CD4-positive, CD25-positive, alpha-beta regulatory T cell (primary cell): ENCODE results near the gene TDRD12. TPM values are rescaled to one million over a fixed set of nuclear protein-coding genes. Genes with fewer than 3 reads are reported as not detected.

Source experiments
- ATAC-seq, 2 donors: fragments of 150-1000 bp; cut with Tn5 transposase; one replicate each; pipeline ENCODE4 v1.10.0; 2021; ENCODE audit warnings: low read depth in 2 of 2, moderate number of reproducible peaks in 2 of 2, moderate library complexity in 1 of 2
- DNase-seq, 3 donors: peaks; one replicate each; pipeline versions ENCODE4 v3.0.0 to v3.0.0-alpha.2; 2012 to 2022; ENCODE audit warnings: mixed read lengths in 1 of 3
- H3K27ac ChIP-seq: one replicate; pipeline ENCODE4 v1.7.0; 2013; ENCODE audit warnings: mild to moderate bottlenecking, low read length; ENCODE audit not compliant: insufficient read depth, poor library complexity, severe bottlenecking
- H3K27me3 ChIP-seq: one replicate; pipeline ENCODE4 v1.7.0; 2013; ENCODE audit warnings: low read length; ENCODE audit not compliant: control insufficient read depth, insufficient read depth
- H3K36me3 ChIP-seq: one replicate; pipeline ENCODE4 v1.7.0; 2013; ENCODE audit warnings: mild to moderate bottlenecking, low read length, moderate library complexity; ENCODE audit not compliant: control insufficient read depth, insufficient read depth
- H3K4me1 ChIP-seq: 2 replicates; pipeline ENCODE4 v1.7.0; 2013; ENCODE audit warnings: mild to moderate bottlenecking, low read length; ENCODE audit not compliant: insufficient read depth, control insufficient read depth, poor library complexity, severe bottlenecking
- H3K4me3 ChIP-seq: one replicate; pipeline ENCODE4 v1.7.0; 2013; ENCODE audit warnings: low read depth, mild to moderate bottlenecking, low read length, moderate library complexity
- H3K9me3 ChIP-seq, 2 experiments: 1 replicate in 1 of 2; 2 replicates in 1 of 2; pipeline ENCODE4 v1.7.0; 2013; ENCODE audit warnings: low read length in 2 of 2, mild to moderate bottlenecking in 1 of 2, moderate library complexity in 1 of 2; ENCODE audit not compliant: control insufficient read depth in 2 of 2
- H3K27ac Mint-ChIP-seq, 3 donors: one replicate each; pipeline ENCODE4 v1.8.0; 2020 to 2022; ENCODE audit warnings: mild to moderate bottlenecking in 3 of 3, mixed read lengths in 3 of 3, moderate library complexity in 2 of 3
- H3K27me3 Mint-ChIP-seq: one replicate; pipeline ENCODE4 v1.8.0; 2022; ENCODE audit warnings: mild to moderate bottlenecking, mixed read lengths
- H3K36me3 Mint-ChIP-seq: one replicate; pipeline ENCODE4 v1.8.0; 2020; ENCODE audit warnings: mixed read lengths
- H3K4me1 Mint-ChIP-seq, 4 donors: one replicate each; pipeline ENCODE4 v1.8.0; 2020 to 2022; ENCODE audit warnings: mixed read lengths in 4 of 4, mild to moderate bottlenecking in 1 of 4
- H3K4me3 Mint-ChIP-seq, 4 donors: one replicate each; pipeline ENCODE4 v1.8.0; 2020 to 2022; ENCODE audit warnings: mild to moderate bottlenecking in 4 of 4, mixed read lengths in 4 of 4, moderate library complexity in 3 of 4
- H3K9me3 Mint-ChIP-seq, 7 donors: one replicate each; pipeline ENCODE4 v1.8.0; 2020 to 2022; ENCODE audit warnings: mixed read lengths in 7 of 7, mild to moderate bottlenecking in 3 of 7, moderate library complexity in 2 of 7
- polyA plus RNA-seq, 4 donors: library from polyadenylated mRNA; unstranded; fragments of 300-500 nt; fragmentation: Illumina TruSeq; gene quantifications; one replicate each; pipeline ENCODE4 v1.2.3, GENCODE V29; 2021
- total RNA-seq: library from RNA; stranded (reverse); gene quantifications from one replicate; pipeline ENCODE4 v1.2.3, GENCODE V29; 2022

Gene TDRD12
- total and polyA plus RNA-seq, 5 donors from 2014 or later, result 0.35 to 1.00 (median 0.45) TPM; not detected in 1

DNA sequence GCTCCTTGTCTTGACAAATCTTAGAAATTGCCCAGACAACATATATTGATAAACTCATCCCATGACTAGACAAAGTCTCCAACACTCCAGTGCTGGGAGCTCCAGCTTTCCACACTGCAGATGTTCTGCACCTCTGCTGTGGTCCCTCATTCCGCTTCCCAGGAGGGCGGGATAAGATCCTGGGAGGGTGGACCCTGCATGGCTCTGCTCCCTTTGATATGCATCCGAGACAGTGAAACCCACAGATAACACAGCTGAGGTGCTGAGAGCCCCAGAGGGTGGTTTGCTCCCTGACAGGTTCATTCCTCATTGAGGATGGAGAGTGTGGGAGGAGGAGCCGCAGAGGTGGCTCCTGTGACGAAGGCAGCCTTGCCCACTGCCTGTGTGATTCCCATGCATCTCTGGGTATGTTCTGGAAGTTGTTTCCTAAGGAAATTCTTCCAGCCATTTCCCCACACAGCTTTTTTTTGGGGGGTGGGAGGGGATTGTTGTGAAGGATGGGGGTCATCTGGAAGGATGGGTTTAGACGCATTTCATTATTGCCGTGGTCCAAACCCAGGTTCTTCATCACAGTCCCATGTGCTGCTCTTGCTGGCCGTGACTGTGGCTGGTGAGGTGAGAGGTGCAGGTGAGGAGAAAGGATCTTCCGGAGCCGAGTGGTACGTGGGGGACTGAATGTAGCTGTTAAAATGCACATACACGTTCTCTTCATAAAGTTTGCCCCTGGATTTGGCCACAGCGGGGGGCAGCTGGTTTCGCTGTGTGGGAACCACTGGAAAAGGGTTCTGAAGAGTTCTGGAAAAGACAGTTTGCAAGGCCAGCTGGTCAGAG is 103.6 kb downstream of the TDRD12 start:
- Histone ChIP-seq H3K9me3 (no peaks in the 10 kb centered on the region), H3K36me3 (no peaks in the 10 kb centered on the region), H3K27me3 (no peaks in the 10 kb centered on the region), H3K27ac (no peak overlapping the region), H3K4me3 (no peak overlapping the region), H3K4me1 (no peaks in the 10 kb centered on the region)
- no peak for ATAC-seq
- no peak for DNase-seq
- no peaks in the 10 kb centered on the region for H3K36me3 Mint-ChIP-seq
- H3K27me3 Mint-ChIP-seq, result peaks cover 35% of the 10 kb centered on the region
- no peak overlapping the region for H3K27ac Mint-ChIP-seq
- no peaks in the 10 kb centered on the region for H3K9me3 Mint-ChIP-seq
- H3K4me3 Mint-ChIP-seq, result no peak overlapping the region
- peaks cover 0 to 18% (median 5%) of the 10 kb centered on the region in 4 donors for H3K4me1 Mint-ChIP-seq

DNA sequence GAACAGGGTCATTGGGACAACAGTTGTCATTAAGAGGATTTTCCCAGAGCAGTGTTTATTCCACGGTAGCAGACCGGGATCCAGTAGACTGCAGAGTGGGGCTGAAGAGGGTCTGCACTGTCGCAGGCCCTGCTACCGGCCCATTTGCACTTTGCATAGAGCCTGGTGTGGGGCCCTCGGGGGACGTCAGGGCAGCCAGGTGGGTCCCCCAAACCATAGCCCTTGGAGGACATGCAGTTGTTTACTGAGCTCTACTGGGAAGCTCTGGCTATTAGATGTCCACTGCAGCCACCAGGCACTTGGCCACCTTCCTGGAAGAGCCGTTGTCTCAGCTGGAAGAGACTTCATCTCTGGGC is 104.2 kb downstream of the TDRD12 start:
- Histone ChIP-seq H3K4me3 (no peak overlapping the region), H3K27ac (no peak overlapping the region), H3K9me3 (no peaks in the 10 kb centered on the region), H3K4me1 (no peaks in the 10 kb centered on the region), H3K36me3 (no peaks in the 10 kb centered on the region), H3K27me3 (no peaks in the 10 kb centered on the region)
- DNase-seq (no peak), ATAC-seq (no peak)
- Mint-ChIP-seq H3K4me3 (peak overlapping the region in 1 of 4 donors; percentile 15), H3K27me3 (peaks cover 37% of the 10 kb centered on the region), H3K9me3 (no peaks in the 10 kb centered on the region), H3K27ac (no peak overlapping the region), H3K4me1 (peaks cover 0 to 18% (median 5%) of the 10 kb centered on the region in 4 donors), H3K36me3 (no peaks in the 10 kb centered on the region)

- no peaks in the 10 kb centered on the region for H3K9me3 ChIP-seq
- Mint-ChIP-seq H3K27me3 (peaks cover 37% of the 10 kb centered on the region), H3K9me3 (no peaks in the 10 kb centered on the region), H3K36me3 (no peaks in the 10 kb centered on the region), H3K4me1 (peaks cover 0 to 23% (median 5%) of the 10 kb centered on the region in 4 donors), H3K4me3 (no peak overlapping the region), H3K27ac (no peak overlapping the region)
- H3K4me3 ChIP-seq, result no peak overlapping the region
- H3K27ac ChIP-seq, result no peak overlapping the region
- no peaks in the 10 kb centered on the region for H3K36me3 ChIP-seq
- H3K4me1 ChIP-seq, result no peaks in the 10 kb centered on the region
- no peak for DNase-seq
- ATAC-seq, result no peak
- H3K27me3 ChIP-seq, result no peaks in the 10 kb centered on the region
Observed at GRCh38 chr19:32824191-32824751, 104.7 kb downstream of the TDRD12 start.

DNA sequence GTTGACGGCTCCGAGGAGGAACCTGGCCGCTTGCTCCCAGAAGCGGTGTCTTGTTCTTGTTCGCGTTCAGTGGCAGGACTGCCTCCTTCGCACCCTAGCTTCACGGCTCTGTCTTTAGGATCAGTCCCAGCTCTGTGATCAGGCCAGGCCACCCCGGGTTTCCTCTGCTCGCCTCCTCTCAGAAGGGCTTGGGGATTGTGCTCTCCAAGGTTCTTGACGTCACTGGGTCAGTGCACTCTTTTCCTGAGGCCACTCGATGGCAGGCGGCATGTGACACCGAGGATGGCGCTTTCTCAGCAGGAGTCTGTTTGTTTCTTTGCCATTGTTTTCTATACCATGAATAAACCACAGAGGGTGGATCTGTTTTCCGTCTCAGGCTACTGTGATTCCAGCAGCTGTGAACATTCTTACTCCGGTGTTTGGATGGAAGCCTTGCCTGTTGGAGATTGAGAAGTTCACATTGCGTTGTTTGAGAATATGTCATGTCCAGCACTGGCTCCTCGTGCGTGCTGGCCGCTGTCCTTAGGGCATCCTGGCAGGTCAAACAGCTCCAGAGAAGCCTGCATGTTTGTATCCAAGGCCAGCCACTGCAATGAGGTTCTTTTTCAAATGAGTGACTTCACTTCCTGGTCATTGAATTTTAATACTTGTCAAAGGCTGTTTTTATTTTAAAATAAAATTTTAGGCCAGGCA is 105.5 kb downstream of the TDRD12 start:
- Histone ChIP-seq H3K4me3 (no peak overlapping the region), H3K9me3 (no peaks in the 10 kb centered on the region), H3K27me3 (no peaks in the 10 kb centered on the region), H3K27ac (no peak overlapping the region), H3K36me3 (no peaks in the 10 kb centered on the region), H3K4me1 (no peaks in the 10 kb centered on the region)
- ATAC-seq (no peak), DNase-seq (no peak)
- Mint-ChIP-seq H3K27ac (no peak overlapping the region), H3K36me3 (no peaks in the 10 kb centered on the region), H3K9me3 (no peaks in the 10 kb centered on the region), H3K27me3 (peaks cover 30% of the 10 kb centered on the region), H3K4me1 (peaks cover 0 to 20% (median 5%) of the 10 kb centered on the region in 4 donors), H3K4me3 (no peak overlapping the region)

- Histone ChIP-seq H3K4me3 (no peak overlapping the region), H3K36me3 (no peaks in the 10 kb centered on the region), H3K9me3 (no peaks in the 10 kb centered on the region), H3K4me1 (no peaks in the 10 kb centered on the region), H3K27ac (no peak overlapping the region), H3K27me3 (no peaks in the 10 kb centered on the region)
- no peaks in the 10 kb centered on the region for H3K9me3 Mint-ChIP-seq
- no peak overlapping the region for H3K4me3 Mint-ChIP-seq
- H3K4me1 Mint-ChIP-seq, result peaks cover 0 to 8% (median 4%) of the 10 kb centered on the region in 4 donors
- ATAC-seq, result no peak
- no peak for DNase-seq
- no peaks in the 10 kb centered on the region for H3K36me3 Mint-ChIP-seq
- no peak overlapping the region for H3K27ac Mint-ChIP-seq
- H3K27me3 Mint-ChIP-seq, result peaks cover 22% of the 10 kb centered on the region
Observed at GRCh38 chr19:32828139-32828538, 108.6 kb downstream of the TDRD12 start.

GRCh38 chr19:32828643-32829344 is 109.2 kb downstream of the TDRD12 start:
- ATAC-seq, result no peak
- H3K27ac Mint-ChIP-seq, result peak overlapping the region in 2 of 3 donors; percentile 30 to 72
- peaks cover 0 to 8% (median 1%) of the 10 kb centered on the region in 4 donors for H3K4me1 Mint-ChIP-seq

DNA sequence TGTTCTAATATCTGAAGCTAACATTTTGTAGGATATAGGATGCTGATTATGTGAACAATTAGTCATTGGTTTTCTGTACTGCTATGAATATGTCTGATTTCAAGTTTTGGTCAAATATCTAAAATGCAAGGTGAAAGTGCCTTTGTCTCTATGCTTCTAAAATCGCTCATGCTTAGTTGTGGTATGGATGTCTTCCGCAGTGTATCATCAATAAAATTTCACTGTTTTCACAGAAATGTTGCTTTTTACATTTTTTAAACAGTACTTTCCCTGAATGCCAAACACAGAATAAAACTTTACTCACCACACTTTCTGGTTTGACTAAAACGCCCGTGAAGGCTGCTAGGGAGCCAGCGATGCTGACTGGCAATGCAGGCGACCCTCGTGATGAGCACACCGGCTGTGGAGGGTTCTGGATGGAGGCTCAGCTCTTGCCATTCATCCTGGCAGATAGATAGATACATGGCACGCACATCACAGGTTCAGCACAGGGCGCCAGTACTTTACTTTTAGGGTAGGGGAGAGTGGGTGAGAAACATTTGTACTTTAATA is 109.9 kb downstream of the TDRD12 start:
- no peak for DNase-seq

More at GRCh38 chr19:32828643-32829344, 109.2 kb downstream of the TDRD12 start:
- Mint-ChIP-seq H3K4me3 (peak overlapping the region in 2 of 4 donors; percentile 52 to 67), H3K36me3 (no peaks in the 10 kb centered on the region), H3K9me3 (no peaks in the 10 kb centered on the region), H3K27me3 (peaks cover 16% of the 10 kb centered on the region)
- no peaks in the 10 kb centered on the region for H3K36me3 ChIP-seq
- H3K27me3 ChIP-seq, result no peaks in the 10 kb centered on the region
- no peaks in the 10 kb centered on the region for H3K4me1 ChIP-seq
- H3K9me3 ChIP-seq, result no peaks in the 10 kb centered on the region
- H3K4me3 ChIP-seq, result no peak overlapping the region
- H3K27ac ChIP-seq, result no peak overlapping the region
- DNase-seq, result peak in 1 of 3 donors; percentile 4

More for the DNA sequence above, 109.9 kb downstream of the TDRD12 start:
- no peaks in the 10 kb centered on the region for H3K36me3 Mint-ChIP-seq
- H3K27ac Mint-ChIP-seq, result peak overlapping the region in 2 of 3 donors; percentile 30 to 31
- peak overlapping the region in 2 of 4 donors; percentile 48 to 67 for H3K4me3 Mint-ChIP-seq
- Histone ChIP-seq H3K4me3 (no peak overlapping the region), H3K4me1 (no peaks in the 10 kb centered on the region), H3K36me3 (no peaks in the 10 kb centered on the region), H3K9me3 (no peaks in the 10 kb centered on the region), H3K27ac (no peak overlapping the region), H3K27me3 (no peaks in the 10 kb centered on the region)
- ATAC-seq, result no peak
- peaks cover 0 to 8% (median 0%) of the 10 kb centered on the region in 4 donors for H3K4me1 Mint-ChIP-seq
- H3K9me3 Mint-ChIP-seq, result no peaks in the 10 kb centered on the region
- peaks cover 16% of the 10 kb centered on the region for H3K27me3 Mint-ChIP-seq
